ENCODE measurements around the gene ADRA2A. TPM values are rescaled to one million over a fixed set of nuclear protein-coding genes. Genes with fewer than 3 reads are reported as not detected.

Gene ADRA2A
- total RNA-seq, 1 donor from 2014 or later: 13.6 TPM

DNA sequence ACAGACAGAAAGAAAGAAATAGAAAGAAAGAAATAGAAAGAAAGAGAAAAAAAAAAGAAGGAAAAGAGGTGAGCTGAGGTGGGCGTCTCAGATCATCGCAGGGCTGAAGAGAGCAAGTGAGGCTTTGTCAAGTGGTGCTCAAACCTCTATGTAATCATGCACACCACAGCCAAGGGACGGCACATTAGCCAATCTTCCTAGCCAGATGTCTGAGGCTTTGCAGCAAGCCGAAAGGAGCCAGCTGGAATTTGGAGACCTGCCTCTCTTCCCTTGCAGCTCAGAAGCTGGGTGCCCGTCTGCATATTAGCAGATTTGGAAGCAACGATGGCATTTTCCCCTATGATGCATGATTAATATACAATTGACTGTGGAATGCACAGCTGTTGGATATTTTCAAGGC lies 52.5 kb downstream of the ADRA2A start:
- Mint-ChIP-seq H3K4me1 (ENCODE audit: low read depth) (peaks cover 31% of the 10 kb centered on the region), H3K27me3 (peaks cover 25% of the 10 kb centered on the region), H3K27ac (peak overlapping the region; percentile 9), H3K9me3 (ENCODE audit: low read depth) (peaks cover 15% of the 10 kb centered on the region), H3K4me3 (ENCODE audit: low read depth) (no peak overlapping the region), H3K36me3 (ENCODE audit: insufficient read depth) (peaks cover 4% of the 10 kb centered on the region)
- no peak for DNase-seq (ENCODE audit: low spot score, unreplicated experiment)
- TF ChIP-seq, protein P1, sequence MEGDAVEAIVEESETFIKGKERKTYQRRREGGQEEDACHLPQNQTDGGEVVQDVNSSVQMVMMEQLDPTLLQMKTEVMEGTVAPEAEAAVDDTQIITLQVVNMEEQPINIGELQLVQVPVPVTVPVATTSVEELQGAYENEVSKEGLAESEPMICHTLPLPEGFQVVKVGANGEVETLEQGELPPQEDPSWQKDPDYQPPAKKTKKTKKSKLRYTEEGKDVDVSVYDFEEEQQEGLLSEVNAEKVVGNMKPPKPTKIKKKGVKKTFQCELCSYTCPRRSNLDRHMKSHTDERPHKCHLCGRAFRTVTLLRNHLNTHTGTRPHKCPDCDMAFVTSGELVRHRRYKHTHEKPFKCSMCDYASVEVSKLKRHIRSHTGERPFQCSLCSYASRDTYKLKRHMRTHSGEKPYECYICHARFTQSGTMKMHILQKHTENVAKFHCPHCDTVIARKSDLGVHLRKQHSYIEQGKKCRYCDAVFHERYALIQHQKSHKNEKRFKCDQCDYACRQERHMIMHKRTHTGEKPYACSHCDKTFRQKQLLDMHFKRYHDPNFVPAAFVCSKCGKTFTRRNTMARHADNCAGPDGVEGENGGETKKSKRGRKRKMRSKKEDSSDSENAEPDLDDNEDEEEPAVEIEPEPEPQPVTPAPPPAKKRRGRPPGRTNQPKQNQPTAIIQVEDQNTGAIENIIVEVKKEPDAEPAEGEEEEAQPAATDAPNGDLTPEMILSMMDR (IDR thresholded peaks at IDR 0.05; ENCODE audit: unreplicated experiment): no peak

DNA sequence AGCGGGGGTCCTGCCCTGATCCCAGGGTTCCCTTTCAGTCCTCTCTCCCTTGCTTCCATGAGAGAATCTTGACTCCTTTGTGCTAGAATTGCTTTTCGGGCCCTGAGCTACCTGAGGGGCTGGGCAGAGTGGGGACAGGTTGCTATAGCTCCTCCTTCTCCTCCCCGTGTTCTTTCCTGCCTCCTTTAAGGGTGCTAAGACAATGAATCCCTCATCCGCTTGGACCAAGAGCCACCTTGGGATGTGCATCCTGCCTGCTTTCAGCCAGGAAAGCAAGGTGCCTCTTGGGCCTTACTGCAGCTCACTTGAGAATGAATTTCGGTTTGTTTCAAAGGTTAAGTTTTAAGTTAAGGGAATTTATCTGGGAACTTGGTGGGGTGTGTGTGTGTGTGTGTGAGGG lies 53.6 kb downstream of the ADRA2A start:
- H3K27ac Mint-ChIP-seq: peak overlapping the region; percentile 91
- peaks cover 6% of the 10 kb centered on the region for H3K36me3 Mint-ChIP-seq (ENCODE audit: insufficient read depth)
- TF ChIP-seq, protein P1 (IDR thresholded peaks at IDR 0.05; ENCODE audit: unreplicated experiment): no peak
- H3K4me1 Mint-ChIP-seq (ENCODE audit: low read depth): peaks cover 31% of the 10 kb centered on the region
- peak overlapping the region; percentile 5 for H3K4me3 Mint-ChIP-seq (ENCODE audit: low read depth)
- H3K27me3 Mint-ChIP-seq: peaks cover 21% of the 10 kb centered on the region
- no peak for DNase-seq (ENCODE audit: low spot score, unreplicated experiment)
- peaks cover 25% of the 10 kb centered on the region for H3K9me3 Mint-ChIP-seq (ENCODE audit: low read depth)

Other genes starting within 250 kb of the ADRA2A start
- gene PDCD4, start 205.1 kb upstream of the ADRA2A start, total RNA-seq: 152 and 172 TPM in 2 replicates
- gene BBIP1, start 157.8 kb upstream of the ADRA2A start, total RNA-seq: 26.8 and 29.9 TPM in 2 replicates
- gene SHOC2, start 157.4 kb upstream of the ADRA2A start, total RNA-seq: 45.9 and 47.5 TPM in 2 replicates

All from progenitor cell of endocrine pancreas (in vitro differentiated cells).